ENCODE results near the gene PLEKHA7.
A peak's percentile ranks its signal among the peaks of the same experiment; 100 is the strongest.
"Not testable (repeated sequence)": the region's sequence is repeated elsewhere in the genome, so short reads cannot be mapped to it uniquely, and the experiment has no call there.

The PLEKHA7 gene

GRCh38 chr11:16902182-16902581 lies 112.0 kb downstream of the PLEKHA7 start:
- peak; percentile 35 for DNase-seq

- DNase-seq: no peak
Measured at GRCh38 chr11:16900491-16900890, 113.7 kb downstream of the PLEKHA7 start.

GRCh38 chr11:16899708-16900303 lies 114.4 kb downstream of the PLEKHA7 start:
- no peak for DNase-seq

GRCh38 chr11:16898274-16898985 lies 115.8 kb downstream of the PLEKHA7 start:
- DNase-seq: no peak

- DNase-seq: no peak
Measured at GRCh38 chr11:16897470-16898061, 116.6 kb downstream of the PLEKHA7 start.

- DNase-seq: no peak
Measured at GRCh38 chr11:16896729-16897469, 117.3 kb downstream of the PLEKHA7 start.

- DNase-seq: no peak
Measured at GRCh38 chr11:16895306-16895705, 118.9 kb downstream of the PLEKHA7 start.

GRCh38 chr11:16893456-16894066 lies 120.7 kb downstream of the PLEKHA7 start:
- DNase-seq: no peak

- no peak for DNase-seq
Measured at GRCh38 chr11:16891964-16892363, 122.2 kb downstream of the PLEKHA7 start.

- DNase-seq: no peak
Measured at GRCh38 chr11:16891165-16891564, 123.0 kb downstream of the PLEKHA7 start.

- no peak for DNase-seq
Measured at GRCh38 chr11:16890442-16890841, 123.8 kb downstream of the PLEKHA7 start.

- no peak for DNase-seq
Measured at GRCh38 chr11:16889905-16890304, 124.3 kb downstream of the PLEKHA7 start.

- DNase-seq: not testable (repeated sequence)
Measured at GRCh38 chr11:16889010-16889409, 125.2 kb downstream of the PLEKHA7 start.

GRCh38 chr11:16887887-16888286 lies 126.3 kb downstream of the PLEKHA7 start:
- DNase-seq: not testable (repeated sequence)

GRCh38 chr11:16883174-16883573 lies 131.0 kb downstream of the PLEKHA7 start:
- no peak for DNase-seq

GRCh38 chr11:16881766-16882165 lies 132.4 kb downstream of the PLEKHA7 start:
- DNase-seq: no peak

- no peak for DNase-seq
Measured at GRCh38 chr11:16881074-16881709, 133.0 kb downstream of the PLEKHA7 start.

- DNase-seq: no peak
Measured at GRCh38 chr11:16880184-16880801, 133.9 kb downstream of the PLEKHA7 start.

- no peak for DNase-seq
Measured at GRCh38 chr11:16879690-16880089, 134.5 kb downstream of the PLEKHA7 start.

GRCh38 chr11:16876837-16877236 lies 137.4 kb downstream of the PLEKHA7 start:
- no peak for DNase-seq

GRCh38 chr11:16876053-16876752 lies 138.0 kb downstream of the PLEKHA7 start:
- no peak for DNase-seq
